Measurements from ENCODE around the gene OR13J1. TPM values are rescaled to one million over a fixed set of nuclear protein-coding genes. Genes with fewer than 3 reads are reported as not detected.

Gene OR13J1
- total and polyA plus RNA-seq, 2 experiments from 2014 or later: 0.15 TPM; not detected in 1

DNA sequence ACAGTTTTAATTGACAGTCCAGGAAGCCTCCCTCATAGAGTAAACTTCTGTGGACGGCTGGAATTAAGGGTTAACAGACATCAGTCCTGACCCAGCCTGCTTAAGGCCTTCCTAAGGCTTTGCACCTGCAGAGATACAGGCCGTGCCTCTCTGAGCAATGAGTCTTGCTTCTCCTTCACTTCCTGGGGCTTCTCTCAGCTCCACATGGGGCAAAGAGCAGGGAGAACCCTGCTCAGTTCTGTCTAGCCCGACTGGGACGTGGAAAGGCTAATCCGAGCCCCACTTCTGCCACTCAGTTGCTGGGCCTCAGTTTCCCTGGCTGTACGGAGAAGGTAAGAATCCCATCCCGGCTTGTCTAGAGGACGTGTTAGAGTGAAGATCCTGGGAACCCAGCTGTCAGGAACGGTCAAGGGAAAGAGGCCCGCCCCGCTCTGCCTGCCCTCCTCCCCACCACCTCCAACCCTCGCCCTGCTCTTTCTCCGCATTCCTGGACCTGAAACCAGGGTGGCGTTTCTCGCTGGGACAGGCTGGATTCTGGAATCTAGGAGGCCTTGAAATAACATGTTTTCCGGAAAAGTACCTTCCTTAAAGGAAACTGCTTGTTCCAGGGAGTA is 45.6 kb upstream of the OR13J1 start:
- no peaks in the 10 kb centered on the region for H3K79me2 ChIP-seq (replicated peaks; ENCODE audit: insufficient read depth)
- DNase-seq (ENCODE audit: low spot score): no peak
- no peaks in the 10 kb centered on the region for H3K9me2 ChIP-seq (ENCODE audit: insufficient read depth)
- no peak for TF ChIP-seq EZH2phosphoT487 (IDR thresholded peaks at IDR 0.05; ENCODE audit: unreplicated experiment)
- TF ChIP-seq NANOG (IDR thresholded peaks at IDR 0.05; ENCODE audit: borderline replicate concordance): no peak
- no peak for TF ChIP-seq EZH2 (IDR thresholded peaks at IDR 0.05; ENCODE audit: low read depth, unreplicated experiment)
- TF ChIP-seq CTCF (conservative IDR thresholded peaks at IDR 0.05; ENCODE audit: low read depth in 2 of 2): no peak
- TF ChIP-seq CREB1 (CRISPR knock-in tag; IDR thresholded peaks at IDR 0.05; ENCODE audit: low read depth): no peak
- TF ChIP-seq POLR2AphosphoS5 (IDR thresholded peaks at IDR 0.05; ENCODE audit: low read depth): no peak
- TF ChIP-seq ZNF114 (CRISPR knock-in tag; IDR thresholded peaks at IDR 0.05): no peak
- TF ChIP-seq JUNB (IDR thresholded peaks at IDR 0.05; ENCODE audit: unreplicated experiment): no peak
- no peak for TF ChIP-seq REST (IDR thresholded peaks at IDR 0.05; ENCODE audit: unreplicated experiment)
- no peak for TF ChIP-seq ZNF462 (CRISPR knock-in tag; IDR thresholded peaks at IDR 0.05)
- TF ChIP-seq STAT1 (IDR thresholded peaks at IDR 0.05; ENCODE audit: unreplicated experiment): no peak
- TF ChIP-seq ZNF331 (CRISPR knock-in tag; IDR thresholded peaks at IDR 0.05; ENCODE audit: low read depth): no peak
- TF ChIP-seq, protein P1, sequence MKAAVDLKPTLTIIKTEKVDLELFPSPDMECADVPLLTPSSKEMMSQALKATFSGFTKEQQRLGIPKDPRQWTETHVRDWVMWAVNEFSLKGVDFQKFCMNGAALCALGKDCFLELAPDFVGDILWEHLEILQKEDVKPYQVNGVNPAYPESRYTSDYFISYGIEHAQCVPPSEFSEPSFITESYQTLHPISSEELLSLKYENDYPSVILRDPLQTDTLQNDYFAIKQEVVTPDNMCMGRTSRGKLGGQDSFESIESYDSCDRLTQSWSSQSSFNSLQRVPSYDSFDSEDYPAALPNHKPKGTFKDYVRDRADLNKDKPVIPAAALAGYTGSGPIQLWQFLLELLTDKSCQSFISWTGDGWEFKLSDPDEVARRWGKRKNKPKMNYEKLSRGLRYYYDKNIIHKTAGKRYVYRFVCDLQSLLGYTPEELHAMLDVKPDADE (IDR thresholded peaks at IDR 0.05): no peak
- no peak overlapping the region for H3K4me2 ChIP-seq
- no peaks in the 10 kb centered on the region for H3K27me3 ChIP-seq (ENCODE audit: insufficient read depth)
- H3K4me3 ChIP-seq: no peak overlapping the region
- H3K27ac ChIP-seq (ENCODE audit: low read depth): no peak overlapping the region
- H3K4me1 ChIP-seq (ENCODE audit: insufficient read depth): peaks cover 3% of the 10 kb centered on the region
- peaks cover 4% of the 10 kb centered on the region; the same call in 1 of the 2 replicates for H3F3A ChIP-seq (replicated peaks; ENCODE audit: low read depth)
- Mint-ChIP-seq H3K36me3 (ENCODE audit: low read depth) (no peaks in the 10 kb centered on the region), H3K9me3 (no peaks in the 10 kb centered on the region), H3K27ac (no peak overlapping the region), H3K27me3 (ENCODE audit: insufficient read depth, low read depth, poor library complexity) (peaks cover 4% of the 10 kb centered on the region), H3K4me1 (peaks cover 13% of the 10 kb centered on the region), H3K4me3 (no peak overlapping the region)
- no peaks in the 10 kb centered on the region for H4K20me1 ChIP-seq (replicated peaks; ENCODE audit: insufficient read depth)
- ATAC-seq: peak; percentile 52
- H3K36me3 ChIP-seq (ENCODE audit: insufficient read depth): no peaks in the 10 kb centered on the region
- peak overlapping the region; percentile 56; the same call in 1 of the 2 replicates for H2AFZ ChIP-seq

Data from GM23338 (cell line).